Smooth muscle cell (in vitro differentiated cells): ENCODE data around the gene EXOC8. TPM values are rescaled to one million over a fixed set of nuclear protein-coding genes. Genes with fewer than 3 reads are reported as not detected.

Experiments
- DNase-seq: peaks from one replicate; lab custom pipeline; 2025; ENCODE audit not compliant: unreplicated experiment; lab: John Stamatoyannopoulos, UW
- H2AFZ ChIP-seq: fragments of 200-600 bp; sonication (generic); 2 replicates; pipeline ENCODE4 v1.6.0; 2016; ENCODE audit warnings: antibody characterized with exemption, low read depth, mild to moderate bottlenecking
- H3F3A ChIP-seq: fragments of 200-600 bp; sonication (generic); 2 replicates; pipeline ENCODE4 v1.6.0; 2017; ENCODE audit warnings: antibody characterized with exemption, low read depth
- H3K27ac ChIP-seq: fragments of 200-600 bp; sonication (generic); 2 replicates; pipeline ENCODE4 v1.5.1; 2016; ENCODE audit warnings: low read depth, mild to moderate bottlenecking
- H3K27me3 ChIP-seq: fragments of 200-600 bp; sonication (generic); 2 replicates; pipeline ENCODE4 v1.6.1; 2016; ENCODE audit warnings: low read depth, mild to moderate bottlenecking
- H3K36me3 ChIP-seq: fragments of 200-600 bp; sonication (generic); 2 replicates; pipeline ENCODE4 v1.5.1; 2016; ENCODE audit warnings: low read depth
- H3K4me1 ChIP-seq: fragments of 200-600 bp; sonication (generic); 2 replicates; pipeline ENCODE4 v1.5.1; 2016; ENCODE audit warnings: low read depth
- H3K4me2 ChIP-seq: fragments of 200-600 bp; sonication (generic); 2 replicates; pipeline ENCODE4 v1.6.0; 2016; ENCODE audit warnings: mild to moderate bottlenecking
- H3K4me3 ChIP-seq: fragments of 200-600 bp; sonication (generic); 2 replicates; pipeline ENCODE4 v1.5.1; 2016; ENCODE audit warnings: mild to moderate bottlenecking
- H3K79me2 ChIP-seq: fragments of 200-600 bp; sonication (generic); 2 replicates; pipeline ENCODE4 v1.6.0; 2016; ENCODE audit warnings: low read depth, mild to moderate bottlenecking
- H3K9ac ChIP-seq: fragments of 200-600 bp; sonication (generic); 2 replicates; pipeline ENCODE4 v1.6.0; 2016; ENCODE audit warnings: low read depth
- H3K9me3 ChIP-seq: fragments of 200-600 bp; sonication (generic); replicated peaks from 2 replicates; pipeline ENCODE4 v1.5.1; 2016; ENCODE audit warnings: low read depth
- H4K20me1 ChIP-seq: fragments of 200-600 bp; sonication (generic); 2 replicates; pipeline ENCODE4 v1.6.0; 2016; ENCODE audit warnings: low read depth
- WGBS: methylation state at CpG from one replicate; pipeline ENCODE4 v1.1.7; 2016; ENCODE audit warnings: low lambda C conversion rate; 5-methylcytosine and 5-hydroxymethylcytosine counted together
- polyA plus RNA-seq: library from polyadenylated mRNA; unstranded; fragments of >200 nt; fragmentation: Nextera tagmentation; extraction: Ambion mirVana; gene quantifications from 2 replicates; pipeline ENCODE4 v1.2.1, GENCODE V29; 2016
- total RNA-seq: library from RNA; depleted of rRNA; stranded (reverse); fragments of >200 nt; gene quantifications from 2 replicates; pipeline ENCODE4 v1.2.3, GENCODE V29; 2014
- TF ChIP-seq, protein P1 (sequence below): fragments of 200-600 bp; sonication (generic); IDR thresholded peaks from 2 replicates; pipeline ENCODE4 v1.5.1; 2017; ENCODE audit warnings: borderline replicate concordance, mild to moderate bottlenecking, antibody characterized with exemption; ENCODE audit not compliant: insufficient read depth, poor library complexity, severe bottlenecking

The EXOC8 gene
- total and polyA plus RNA-seq, 2 experiments from 2014 or later, result 4.2 to 15.6 TPM

DNA sequence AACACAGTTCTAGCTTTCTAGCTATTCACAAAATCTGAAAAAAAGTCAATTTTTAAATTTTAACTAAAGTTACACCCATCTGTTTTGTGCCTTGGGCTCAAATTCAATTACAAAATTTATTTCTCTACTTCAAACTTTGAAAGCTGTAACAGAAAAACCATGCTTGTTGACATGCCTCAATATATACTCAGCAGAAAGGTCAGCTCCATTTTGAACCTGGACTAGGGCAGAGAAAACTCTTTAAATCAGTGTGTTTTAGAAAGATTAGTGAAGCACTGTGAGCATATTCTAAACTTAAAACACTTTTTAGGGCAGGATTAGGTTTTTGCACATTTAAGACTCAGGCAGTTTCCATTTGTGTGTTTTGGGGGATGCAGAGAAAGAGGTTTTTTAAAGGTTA lies 34.8 kb upstream of the EXOC8 start:
- H3K79me2 ChIP-seq, result peaks cover 57% of the 10 kb centered on the region
- H3K27ac ChIP-seq, result no peak overlapping the region
- H3K9me3 ChIP-seq, result no peaks in the 10 kb centered on the region
- H3K36me3 ChIP-seq, result no peaks in the 10 kb centered on the region
- no peaks in the 10 kb centered on the region for H3F3A ChIP-seq
- H3K4me2 ChIP-seq, result no peak overlapping the region
- TF ChIP-seq, protein P1, sequence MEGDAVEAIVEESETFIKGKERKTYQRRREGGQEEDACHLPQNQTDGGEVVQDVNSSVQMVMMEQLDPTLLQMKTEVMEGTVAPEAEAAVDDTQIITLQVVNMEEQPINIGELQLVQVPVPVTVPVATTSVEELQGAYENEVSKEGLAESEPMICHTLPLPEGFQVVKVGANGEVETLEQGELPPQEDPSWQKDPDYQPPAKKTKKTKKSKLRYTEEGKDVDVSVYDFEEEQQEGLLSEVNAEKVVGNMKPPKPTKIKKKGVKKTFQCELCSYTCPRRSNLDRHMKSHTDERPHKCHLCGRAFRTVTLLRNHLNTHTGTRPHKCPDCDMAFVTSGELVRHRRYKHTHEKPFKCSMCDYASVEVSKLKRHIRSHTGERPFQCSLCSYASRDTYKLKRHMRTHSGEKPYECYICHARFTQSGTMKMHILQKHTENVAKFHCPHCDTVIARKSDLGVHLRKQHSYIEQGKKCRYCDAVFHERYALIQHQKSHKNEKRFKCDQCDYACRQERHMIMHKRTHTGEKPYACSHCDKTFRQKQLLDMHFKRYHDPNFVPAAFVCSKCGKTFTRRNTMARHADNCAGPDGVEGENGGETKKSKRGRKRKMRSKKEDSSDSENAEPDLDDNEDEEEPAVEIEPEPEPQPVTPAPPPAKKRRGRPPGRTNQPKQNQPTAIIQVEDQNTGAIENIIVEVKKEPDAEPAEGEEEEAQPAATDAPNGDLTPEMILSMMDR, result no peak
- H4K20me1 ChIP-seq, result peaks cover 81% of the 10 kb centered on the region
- H3K4me1 ChIP-seq, result peaks cover 4% of the 10 kb centered on the region
- H2AFZ ChIP-seq, result no peak overlapping the region
- no peak overlapping the region for H3K9ac ChIP-seq
- no peak for DNase-seq
- no peak overlapping the region for H3K4me3 ChIP-seq
- no peaks in the 10 kb centered on the region for H3K27me3 ChIP-seq

DNA sequence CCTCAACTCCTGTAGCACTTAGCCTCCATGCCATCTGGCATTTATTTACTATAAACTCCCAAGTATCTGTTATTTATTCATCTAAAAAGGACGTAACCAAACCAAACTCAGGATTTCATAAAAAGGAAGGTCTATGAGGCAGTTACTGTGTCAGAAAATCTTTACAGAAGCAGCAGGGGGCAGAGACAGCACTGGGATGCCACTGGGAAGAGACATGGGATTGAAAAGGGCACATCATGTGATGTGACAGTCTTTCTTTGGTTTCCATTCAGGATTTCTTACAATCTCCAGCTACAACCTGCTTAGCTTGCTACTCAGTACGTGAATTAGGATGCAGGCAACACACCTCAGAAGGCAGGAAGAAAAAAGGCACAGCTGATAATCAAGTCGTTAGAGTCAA lies 31.6 kb upstream of the EXOC8 start:
- Histone ChIP-seq H3K27me3 (no peaks in the 10 kb centered on the region), H3K79me2 (peaks cover 27% of the 10 kb centered on the region), H3K9me3 (no peaks in the 10 kb centered on the region), H3K4me3 (no peak overlapping the region), H3K27ac (no peak overlapping the region), H3K4me1 (no peaks in the 10 kb centered on the region), H3K9ac (no peak overlapping the region), H3K36me3 (no peaks in the 10 kb centered on the region), H4K20me1 (peaks cover 57% of the 10 kb centered on the region), H2AFZ (no peak overlapping the region), H3F3A (no peaks in the 10 kb centered on the region), H3K4me2 (no peak overlapping the region)
- WGBS, result 90% methylated on average over 3 of the region's 3 CpGs
- DNase-seq, result no peak
- TF ChIP-seq, protein P1, result no peak

DNA sequence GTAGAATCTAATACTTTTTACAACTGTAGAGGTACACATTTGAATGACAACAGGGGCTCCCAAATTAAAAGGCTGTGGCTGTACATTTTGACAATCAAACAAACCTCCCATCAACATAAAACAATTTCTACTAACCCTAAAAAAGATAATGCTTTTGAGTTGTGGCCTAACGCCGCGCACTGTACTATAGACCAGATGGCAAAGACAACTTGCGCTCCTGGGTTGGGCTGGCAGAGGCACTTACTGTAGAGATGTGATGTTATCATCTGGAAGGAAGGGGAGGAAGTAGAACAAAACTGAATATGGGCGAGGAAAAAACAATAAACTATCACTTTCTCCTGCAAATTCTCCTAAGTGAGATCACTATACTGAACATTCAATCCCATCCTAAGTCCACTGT lies 26.5 kb upstream of the EXOC8 start:
- H3K4me1 ChIP-seq, result no peaks in the 10 kb centered on the region
- no peak overlapping the region for H3K4me2 ChIP-seq
- no peaks in the 10 kb centered on the region for H3K27me3 ChIP-seq
- no peaks in the 10 kb centered on the region for H3K79me2 ChIP-seq
- TF ChIP-seq, protein P1, result no peak
- peaks cover 15% of the 10 kb centered on the region for H4K20me1 ChIP-seq
- no peak overlapping the region for H3K4me3 ChIP-seq
- H3K36me3 ChIP-seq, result no peaks in the 10 kb centered on the region
- H3F3A ChIP-seq, result no peaks in the 10 kb centered on the region
- no peak overlapping the region for H2AFZ ChIP-seq
- 98% methylated on average over 5 of the region's 5 CpGs for WGBS
- no peak for DNase-seq
- no peak overlapping the region for H3K27ac ChIP-seq
- no peaks in the 10 kb centered on the region for H3K9me3 ChIP-seq
- no peak overlapping the region for H3K9ac ChIP-seq

DNA sequence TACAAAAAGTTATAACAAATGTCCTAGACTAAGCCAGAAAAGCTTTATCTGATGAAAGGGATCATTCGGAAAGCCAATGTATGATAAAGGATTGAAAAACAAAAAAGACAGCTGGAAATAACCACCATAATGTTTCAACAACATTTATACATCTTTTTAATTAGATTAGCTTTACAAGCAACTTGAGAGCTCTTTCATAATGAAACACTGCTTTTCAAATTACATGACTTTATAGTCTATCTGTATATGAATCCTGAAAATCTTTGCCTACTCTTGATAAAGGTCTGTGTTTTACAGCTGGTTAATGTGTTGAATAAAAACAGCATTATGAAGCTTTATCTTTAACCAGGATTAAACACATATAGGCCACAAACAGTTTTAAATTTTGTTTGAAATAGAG lies 26.0 kb upstream of the EXOC8 start:
- H3K27ac ChIP-seq, result no peak overlapping the region
- H3K4me2 ChIP-seq, result no peak overlapping the region
- DNase-seq, result no peak
- no peak overlapping the region for H3K4me3 ChIP-seq
- no peaks in the 10 kb centered on the region for H3K9me3 ChIP-seq
- no peak overlapping the region for H3K9ac ChIP-seq
- H2AFZ ChIP-seq, result no peak overlapping the region
- TF ChIP-seq, protein P1, result no peak
- H4K20me1 ChIP-seq, result peaks cover 15% of the 10 kb centered on the region
- H3K79me2 ChIP-seq, result no peaks in the 10 kb centered on the region
- H3K4me1 ChIP-seq, result no peaks in the 10 kb centered on the region
- no peaks in the 10 kb centered on the region for H3K36me3 ChIP-seq
- no peaks in the 10 kb centered on the region for H3F3A ChIP-seq
- 88% methylated on average over 1 of the region's 1 CpG for WGBS
- H3K27me3 ChIP-seq, result no peaks in the 10 kb centered on the region
